ENCODE data around the gene IBTK.
"Not testable (repeated sequence)": the region's sequence is repeated elsewhere in the genome, so short reads cannot be mapped to it uniquely, and the experiment has no call there.

Gene IBTK

GRCh38 chr6:82178077-82178758 lies 69.3 kb downstream of the IBTK start:
- peak; percentile 34 to 45 for DNase-seq (ENCODE audit: low read depth in 2 of 2)

DNA sequence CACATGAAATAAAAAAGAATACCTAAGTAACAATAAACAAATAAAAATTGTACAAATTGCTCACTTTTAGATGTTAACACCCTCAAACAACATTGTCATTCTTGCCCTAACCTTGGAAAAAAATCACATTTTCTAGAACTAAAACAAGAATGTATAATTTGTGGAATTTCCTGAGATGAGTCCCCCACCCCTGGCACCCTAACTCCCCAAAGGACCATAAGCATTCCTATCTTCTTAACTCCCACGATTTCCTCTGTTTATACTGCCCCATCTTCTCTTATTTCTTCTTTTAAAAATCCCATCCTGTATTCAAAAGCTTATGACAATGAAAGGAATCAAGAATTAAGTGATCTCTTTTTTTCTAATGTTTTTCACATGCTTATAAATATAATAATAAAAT lies 70.9 kb downstream of the IBTK start:
- DNase-seq (ENCODE audit: low read depth in 2 of 2), result no peak

GRCh38 chr6:82172594-82172993 lies 75.0 kb downstream of the IBTK start:
- DNase-seq (ENCODE audit: low read depth in 2 of 2), result no peak

GRCh38 chr6:82169138-82169876 lies 78.2 kb downstream of the IBTK start:
- DNase-seq (ENCODE audit: low read depth in 2 of 2), result no peak

DNA sequence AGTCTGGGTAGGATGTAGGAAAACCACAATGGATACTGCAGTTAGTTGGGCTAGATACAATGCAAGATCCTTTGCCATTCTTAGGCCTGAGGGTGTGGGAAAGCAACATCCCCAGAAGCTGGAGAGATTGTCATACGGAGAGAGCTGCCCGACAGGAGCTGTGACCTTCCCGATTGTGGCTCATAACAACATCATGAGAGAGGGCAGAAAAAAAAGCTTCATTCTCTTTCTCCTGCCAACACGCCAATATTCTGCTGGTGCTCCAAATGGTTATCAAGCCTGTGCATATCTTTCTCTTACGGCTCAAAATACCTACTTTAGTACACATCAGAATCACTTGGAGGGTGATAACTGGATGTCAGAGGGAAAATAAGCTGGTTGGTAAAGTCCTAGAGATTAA lies 81.1 kb downstream of the IBTK start:
- no peak for DNase-seq (ENCODE audit: low read depth in 2 of 2)

GRCh38 chr6:82160255-82160990 lies 87.1 kb downstream of the IBTK start:
- DNase-seq (ENCODE audit: low read depth in 2 of 2), result no peak

GRCh38 chr6:82152786-82153185 lies 94.8 kb downstream of the IBTK start:
- not testable (repeated sequence) for DNase-seq (ENCODE audit: low read depth in 2 of 2)

DNA sequence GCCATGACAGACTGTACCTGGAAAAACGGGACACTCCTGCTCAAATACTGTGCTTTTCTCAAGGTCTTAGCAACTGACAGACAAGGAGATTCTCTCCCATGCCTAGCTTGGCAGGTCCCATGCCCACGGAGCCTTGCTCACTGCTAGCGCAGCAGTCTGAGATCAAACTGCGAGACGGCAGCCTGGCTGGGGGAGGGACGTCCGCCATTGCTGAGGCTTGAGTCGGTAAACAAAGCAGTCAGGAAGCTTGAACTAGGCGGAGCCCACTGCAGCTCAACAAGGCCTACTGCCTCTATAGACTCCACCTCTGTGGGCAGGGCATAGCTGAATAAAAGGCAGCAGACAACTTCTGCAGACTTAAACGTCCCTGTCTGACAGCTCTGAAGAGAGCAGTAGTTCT lies 96.4 kb downstream of the IBTK start:
- not testable (repeated sequence) for DNase-seq (ENCODE audit: low read depth in 2 of 2)

GRCh38 chr6:82145926-82146452 lies 101.6 kb downstream of the IBTK start:
- no peak for DNase-seq (ENCODE audit: low read depth in 2 of 2)

DNA sequence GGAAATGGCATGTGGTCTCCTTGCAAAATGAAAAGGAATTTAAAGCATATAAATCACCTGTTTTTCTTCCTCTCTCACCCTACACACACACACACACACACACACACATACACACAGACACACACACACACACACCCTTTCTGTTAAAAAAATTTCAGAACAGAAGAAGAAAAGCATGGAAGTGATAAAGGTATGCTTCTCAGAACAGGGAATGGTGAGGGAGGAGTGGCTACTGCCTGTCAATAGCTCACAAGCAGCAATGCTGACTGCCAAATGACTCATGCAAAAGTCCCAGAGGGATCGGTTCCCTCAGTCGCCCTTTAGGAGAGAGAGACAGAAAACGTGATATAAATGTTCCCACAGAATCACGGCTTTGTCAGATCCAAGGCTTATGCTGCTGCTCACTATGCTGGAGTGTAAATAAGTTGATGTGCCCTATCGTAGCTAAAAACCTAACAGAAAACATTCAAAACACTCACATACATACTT lies 102.6 kb downstream of the IBTK start:
- DNase-seq (ENCODE audit: low read depth in 2 of 2), result peak; percentile 85

DNA sequence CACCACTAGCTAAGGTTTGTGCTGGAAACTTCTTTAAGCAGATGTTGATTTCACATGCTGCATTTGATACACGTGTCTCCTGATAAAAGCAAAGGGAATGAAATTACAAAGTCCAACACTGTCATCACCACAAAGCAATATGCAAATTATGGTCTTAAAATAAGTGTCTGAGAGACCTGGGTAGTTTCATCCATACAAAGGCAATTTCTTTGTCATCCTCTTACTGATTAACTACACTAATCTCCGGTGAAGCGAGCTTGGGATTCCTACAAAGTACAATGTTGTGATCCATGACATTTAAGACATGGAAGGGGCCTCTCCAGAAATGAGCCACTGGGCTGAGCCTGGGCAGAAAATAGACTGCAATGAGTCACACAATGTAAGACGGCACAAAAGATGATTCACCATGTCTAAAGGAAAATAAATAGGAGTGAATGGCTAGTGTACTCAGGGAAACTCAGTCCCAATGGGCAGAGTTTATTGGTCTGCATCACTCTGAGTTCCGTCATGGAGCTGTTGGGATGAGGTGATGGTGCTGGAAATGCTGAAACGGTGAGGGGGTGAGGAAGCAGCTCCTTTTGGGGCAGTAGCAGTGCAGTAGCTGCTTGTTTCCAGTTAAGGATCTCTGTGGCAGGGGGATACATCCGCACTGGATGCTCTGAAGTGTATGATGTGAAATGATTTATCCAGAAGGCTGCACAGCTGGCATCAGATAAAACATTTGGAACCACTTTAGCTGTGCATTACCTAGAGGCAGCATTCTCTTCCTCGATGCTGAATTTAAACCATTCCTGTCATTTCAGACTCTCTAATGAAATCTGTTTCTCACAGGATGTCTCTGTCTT lies 103.3 kb downstream of the IBTK start:
- DNase-seq (ENCODE audit: low read depth in 2 of 2), result peak; percentile 91 to 92

- peak; percentile 91 to 93 for DNase-seq (ENCODE audit: low read depth in 2 of 2)
Observed at GRCh38 chr6:82143041-82143481, 104.5 kb downstream of the IBTK start.

DNA sequence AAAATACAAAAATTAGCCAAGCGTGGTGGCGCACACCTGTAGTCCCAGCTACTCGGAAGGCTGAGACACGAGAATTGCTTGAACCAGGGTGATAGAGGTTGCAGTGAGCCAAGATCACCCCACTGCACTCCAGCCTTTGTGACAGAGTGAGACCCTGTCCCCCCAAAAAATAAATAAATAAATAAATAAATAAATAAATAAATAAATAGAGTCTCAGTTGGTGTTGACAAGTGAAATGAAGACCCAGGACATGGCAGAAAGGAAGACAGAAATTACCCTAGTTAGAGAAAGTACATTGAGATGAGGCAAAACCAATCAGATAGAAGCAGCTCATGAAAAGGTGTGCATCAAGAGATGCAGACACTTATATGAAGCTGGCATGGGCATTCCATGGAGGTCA lies 105.0 kb downstream of the IBTK start:
- no peak for DNase-seq (ENCODE audit: low read depth in 2 of 2)

- no peak for DNase-seq (ENCODE audit: low read depth in 2 of 2)
Observed at GRCh38 chr6:82138075-82138791, 109.3 kb downstream of the IBTK start.

GRCh38 chr6:82131441-82131840 lies 116.1 kb downstream of the IBTK start:
- no peak for DNase-seq (ENCODE audit: low read depth in 2 of 2)

- no peak for DNase-seq (ENCODE audit: low read depth in 2 of 2)
Observed at GRCh38 chr6:82129797-82130196, 117.7 kb downstream of the IBTK start.

DNA sequence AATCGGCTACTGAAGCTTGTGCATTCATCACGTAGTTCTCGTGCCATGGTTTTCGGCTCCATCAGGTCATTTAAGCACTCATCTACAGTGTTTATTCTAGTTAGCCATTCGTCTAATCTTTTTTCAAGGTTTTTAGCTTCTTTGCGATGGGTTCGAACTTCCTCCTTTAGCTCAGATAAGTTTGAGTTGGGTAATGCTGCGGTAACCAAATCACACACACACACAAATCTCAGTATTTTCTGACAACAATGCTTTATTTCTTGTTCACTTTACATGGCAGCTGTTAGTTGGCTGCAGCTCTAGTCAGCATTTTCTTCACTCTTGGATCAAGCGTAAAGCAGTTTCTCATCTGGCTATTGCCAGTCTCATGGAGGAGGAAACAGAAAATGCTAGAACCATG lies 118.6 kb downstream of the IBTK start:
- not testable (repeated sequence) for DNase-seq (ENCODE audit: low read depth in 2 of 2)

GRCh38 chr6:82123632-82124031 lies 123.9 kb downstream of the IBTK start:
- no peak for DNase-seq (ENCODE audit: low read depth in 2 of 2)
